ENCODE measurements around the gene CACNA1F.

Gene CACNA1F

DNA sequence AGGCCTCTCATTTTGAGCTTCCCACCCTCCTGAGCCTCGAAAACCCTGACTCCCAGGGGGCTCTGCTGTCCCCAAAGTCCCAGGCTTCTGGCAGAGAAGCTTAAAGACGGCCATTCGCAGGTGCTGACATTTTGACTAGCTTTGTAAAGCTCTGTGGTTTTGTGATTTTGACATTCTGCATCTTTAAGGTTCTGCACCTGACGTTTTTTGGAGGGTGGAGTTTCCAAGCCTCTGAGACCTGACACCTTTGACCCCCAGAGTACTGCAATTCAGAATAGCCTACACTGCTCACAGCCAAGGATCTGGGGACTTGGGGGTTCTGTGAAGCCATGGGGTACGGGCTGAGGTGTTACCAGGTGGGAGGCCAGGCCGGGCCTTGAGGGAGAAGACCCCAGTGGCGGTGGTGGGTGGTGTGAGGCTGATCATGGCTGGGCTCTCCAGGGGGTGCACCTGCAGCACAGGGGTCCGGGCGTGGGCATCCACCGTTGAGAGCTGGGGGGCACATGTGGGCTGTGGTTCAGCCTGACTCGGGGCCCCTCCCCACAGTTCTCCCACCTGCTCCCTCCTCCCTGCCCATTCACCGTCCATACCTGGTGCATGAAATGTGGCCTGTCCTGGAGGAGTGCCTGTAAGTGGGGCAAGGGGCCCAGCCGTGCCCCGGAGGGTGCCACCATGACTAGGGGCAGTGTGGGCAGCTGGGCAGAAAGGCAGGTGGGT lies 24.1 kb upstream of the CACNA1F start:
- no peak for DNase-seq

GRCh38 chrX:49256268-49256995 lies 23.3 kb upstream of the CACNA1F start:
- DNase-seq, result no peak

DNA sequence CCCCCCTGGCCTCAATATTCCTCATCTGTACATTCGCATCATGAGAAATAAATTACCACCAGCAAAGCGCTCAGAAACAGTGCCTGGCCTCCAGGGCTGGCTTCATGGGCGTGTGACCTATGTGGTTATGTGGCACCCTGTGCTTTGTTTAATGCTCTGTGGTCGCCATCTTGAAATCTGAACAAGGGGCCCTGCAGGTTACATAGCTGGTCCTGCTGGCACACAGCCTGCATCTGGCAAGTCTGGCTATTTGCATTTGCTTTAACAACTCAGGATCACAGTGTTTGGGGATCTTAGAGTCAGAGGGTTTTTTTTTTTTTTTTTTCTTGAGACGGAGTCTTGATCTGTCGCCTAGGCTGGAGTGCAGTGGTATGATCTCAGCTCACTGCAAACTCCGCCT lies 21.5 kb upstream of the CACNA1F start:
- no peak for DNase-seq

- no peak for DNase-seq
These were observed 18.2 kb upstream of the CACNA1F start for GRCh38 chrX:49251325-49251724.

- no peak for DNase-seq
These were observed 17.4 kb upstream of the CACNA1F start for GRCh38 chrX:49250578-49250977.

DNA sequence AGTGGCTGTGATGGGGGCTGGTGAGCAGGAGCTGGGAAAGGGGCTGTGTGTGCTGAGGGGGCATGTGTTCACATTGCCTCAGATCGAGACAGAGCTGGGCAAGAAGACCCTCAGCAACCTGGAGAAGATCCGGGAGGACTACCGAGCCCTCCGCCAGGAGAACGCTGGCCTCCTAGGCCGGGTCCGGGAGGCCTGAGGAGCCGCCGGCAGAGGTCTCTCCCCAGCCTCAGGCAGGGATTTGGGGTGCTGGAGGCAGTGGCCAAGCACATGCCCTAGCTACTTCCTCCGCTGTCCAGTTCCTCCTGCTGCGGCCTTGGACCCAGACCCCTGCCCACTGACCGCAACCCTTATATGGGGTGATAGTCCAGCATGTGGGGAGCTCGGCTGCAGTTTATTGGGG lies 16.9 kb upstream of the CACNA1F start:
- no peak for DNase-seq

DNA sequence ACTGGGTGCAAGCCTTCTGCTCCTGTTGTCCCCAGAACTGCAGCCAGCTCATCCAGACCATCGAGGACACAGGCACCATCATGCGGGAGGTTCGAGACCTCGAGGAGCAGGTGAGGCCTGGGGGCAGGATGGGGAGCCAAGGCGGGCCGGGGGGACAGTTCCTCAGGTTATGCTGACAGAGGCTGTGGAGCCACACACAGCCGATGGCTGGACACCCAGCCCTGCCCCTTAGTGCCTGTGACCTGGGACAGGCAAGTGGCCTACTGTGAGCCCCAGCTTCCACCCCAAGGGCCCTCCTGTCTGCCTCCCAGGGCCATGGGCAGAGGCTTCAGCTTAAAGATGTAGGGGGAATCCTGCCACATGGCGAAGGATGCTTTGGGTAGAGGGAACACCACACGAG lies 16.5 kb upstream of the CACNA1F start:
- no peak for DNase-seq

DNA sequence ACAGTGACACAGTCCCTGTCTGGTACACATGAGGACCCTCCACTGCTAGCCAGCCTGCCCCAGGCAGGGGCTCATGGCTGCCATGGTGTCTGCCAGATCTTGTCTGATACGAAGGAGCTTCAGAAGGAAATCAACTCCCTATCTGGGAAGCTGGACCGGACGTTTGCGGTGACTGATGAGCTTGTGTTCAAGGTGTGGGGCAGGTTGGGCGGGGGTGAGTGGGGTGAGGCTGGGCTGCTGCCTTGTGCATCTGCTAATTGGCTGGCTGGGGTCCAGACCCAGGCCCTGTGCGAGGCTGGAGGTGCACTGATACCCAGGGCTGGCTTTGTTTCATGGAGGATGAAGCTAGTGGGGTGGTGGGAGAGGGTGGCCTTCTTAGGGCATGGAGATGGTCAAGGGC lies 15.9 kb upstream of the CACNA1F start:
- no peak for DNase-seq

DNA sequence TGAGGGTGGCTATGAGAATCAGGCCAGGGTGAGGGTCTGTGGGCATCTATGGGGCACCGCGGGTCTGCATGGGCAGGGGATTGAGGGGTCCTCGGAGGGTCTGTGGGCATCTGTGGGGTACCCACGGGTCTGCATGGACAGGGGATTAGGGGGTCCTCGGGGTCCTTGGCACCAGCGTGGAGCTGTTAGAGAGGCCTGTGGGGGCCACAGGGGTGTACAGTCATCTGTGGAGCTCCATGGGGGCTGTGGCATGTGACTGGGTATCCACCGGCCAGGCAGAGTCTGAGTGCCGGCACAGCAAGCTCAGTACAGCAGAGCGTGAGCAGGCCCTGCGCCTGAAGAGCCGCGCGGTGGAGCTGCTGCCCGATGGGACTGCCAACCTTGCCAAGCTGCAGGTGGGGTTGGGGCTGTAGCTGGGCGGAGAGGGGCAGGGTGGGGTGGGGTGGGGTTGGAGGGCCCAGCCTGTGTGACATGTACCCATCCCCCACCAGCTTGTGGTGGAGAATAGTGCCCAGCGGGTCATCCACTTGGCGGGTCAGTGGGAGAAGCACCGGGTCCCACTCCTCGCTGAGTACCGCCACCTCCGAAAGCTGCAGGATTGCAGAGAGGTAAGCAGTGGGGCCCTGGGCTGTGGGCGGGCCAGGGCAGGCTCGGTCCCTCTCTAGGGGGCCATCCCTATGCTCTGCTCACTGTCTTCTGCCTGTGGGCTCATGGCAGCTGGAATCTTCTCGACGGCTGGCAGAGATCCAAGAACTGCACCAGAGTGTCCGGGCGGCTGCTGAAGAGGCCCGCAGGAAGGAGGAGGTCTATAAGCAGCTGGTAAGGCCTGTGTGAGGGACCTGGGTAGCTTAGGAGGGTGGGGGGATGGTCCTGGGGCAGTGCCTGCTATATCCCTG lies 15.0 kb upstream of the CACNA1F start:
- no peak for DNase-seq

DNA sequence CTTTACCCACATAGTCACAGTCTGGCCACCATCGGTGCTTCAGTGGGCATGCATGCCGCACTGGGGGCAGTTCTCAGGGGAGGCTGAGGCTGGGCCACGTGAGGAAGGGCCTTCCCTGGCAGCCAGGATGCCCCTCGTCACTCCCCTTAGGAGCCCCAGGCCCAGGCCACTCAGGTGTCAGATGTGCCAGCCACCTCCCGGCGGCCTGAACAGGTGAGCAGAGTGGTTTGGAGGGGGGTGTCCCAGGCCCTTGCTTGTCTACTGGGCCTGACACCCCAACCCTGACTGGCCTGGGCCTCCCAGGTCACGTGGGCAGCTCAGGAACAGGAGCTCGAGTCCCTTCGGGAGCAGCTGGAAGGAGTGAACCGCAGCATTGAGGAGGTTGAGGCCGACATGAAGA lies 14.2 kb upstream of the CACNA1F start:
- DNase-seq, result no peak

GRCh38 chrX:49246541-49246940 lies 13.4 kb upstream of the CACNA1F start:
- DNase-seq, result no peak

- no peak for DNase-seq
These were observed 11.1 kb upstream of the CACNA1F start for GRCh38 chrX:49244207-49244606.

GRCh38 chrX:49243166-49243565 lies 10.0 kb upstream of the CACNA1F start:
- no peak for DNase-seq

DNA sequence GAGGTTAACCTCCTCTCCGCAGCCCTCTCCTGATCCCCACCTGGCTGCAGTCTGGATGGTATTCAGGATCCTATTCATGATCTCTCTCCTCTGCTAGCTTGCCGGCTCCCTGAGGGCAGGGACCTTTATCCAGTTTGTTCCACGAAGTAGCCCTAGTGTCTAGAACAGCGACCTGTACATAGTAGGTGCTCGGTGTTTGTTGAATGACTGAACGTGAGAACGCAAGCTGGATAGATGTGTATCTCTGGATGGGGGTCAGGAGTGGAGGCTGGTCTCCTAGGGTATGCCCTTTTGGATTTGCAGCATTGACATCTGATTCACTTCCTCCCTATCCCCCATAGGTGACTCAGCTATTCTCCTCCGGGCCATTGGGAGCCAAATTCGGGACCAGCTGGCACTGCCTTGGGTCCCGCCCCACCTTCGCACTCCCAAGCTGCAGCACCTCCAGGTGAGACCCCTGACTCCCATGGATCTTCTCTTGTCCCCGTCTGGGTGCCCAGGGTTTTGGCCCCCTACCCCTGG lies 9.5 kb upstream of the CACNA1F start:
- peak; percentile 6 for DNase-seq

DNA sequence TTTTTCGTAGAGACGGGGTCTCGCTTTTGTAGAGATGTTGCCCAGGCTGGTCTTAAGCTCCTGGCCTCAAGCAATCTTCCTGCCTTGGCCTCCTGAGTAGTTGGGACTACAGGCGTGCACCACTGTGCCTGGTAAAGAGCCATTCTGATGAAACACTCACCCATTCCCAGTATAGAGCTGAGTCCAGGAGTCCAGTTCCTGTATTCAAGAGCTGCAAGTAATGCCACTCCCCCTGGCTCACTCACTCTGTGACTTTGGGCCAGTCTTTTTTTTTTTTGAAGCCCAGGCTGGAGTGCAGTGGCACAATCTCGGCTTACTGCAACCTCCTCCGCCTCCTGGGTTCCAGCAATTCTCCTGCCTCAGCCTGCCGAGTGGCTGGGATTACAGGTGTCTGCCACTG lies 5.6 kb upstream of the CACNA1F start:
- no peak for DNase-seq

GRCh38 chrX:49237060-49237459 lies 3.9 kb upstream of the CACNA1F start:
- DNase-seq, result no peak

DNA sequence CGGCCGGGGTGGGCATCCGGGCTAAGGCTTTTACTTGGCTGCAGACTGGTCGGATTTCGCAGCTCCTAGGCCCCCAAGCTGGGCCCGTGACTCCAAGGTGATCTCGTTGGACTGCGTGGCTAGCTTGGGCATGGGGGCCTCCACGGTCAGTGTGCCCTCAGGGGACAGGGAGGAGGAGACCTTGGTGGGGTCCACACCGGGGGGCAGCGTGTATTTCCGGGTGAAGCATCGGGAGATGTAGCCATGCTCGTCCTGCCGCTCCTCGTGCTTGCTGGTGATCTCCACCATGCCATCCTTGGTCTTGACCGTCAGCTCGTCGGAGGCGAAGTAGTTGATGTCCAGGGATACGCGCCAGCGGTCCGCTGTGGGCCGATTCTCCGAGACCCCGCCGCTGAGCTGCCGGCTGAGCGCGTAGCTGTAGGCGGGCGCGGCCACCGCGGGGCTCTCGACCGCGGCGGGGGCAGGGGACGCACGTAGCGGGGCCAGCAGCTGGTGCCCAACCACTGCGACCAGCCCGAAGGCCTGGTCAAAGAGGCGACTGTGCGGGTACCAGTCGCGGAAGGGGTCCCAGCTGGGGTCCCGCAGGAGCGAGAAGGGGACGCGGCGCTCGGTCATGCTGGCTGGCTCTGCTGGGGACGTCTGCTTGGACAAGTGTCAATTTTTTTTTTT lies 881 bp upstream of the CACNA1F start:
- DNase-seq, result no peak

DNA sequence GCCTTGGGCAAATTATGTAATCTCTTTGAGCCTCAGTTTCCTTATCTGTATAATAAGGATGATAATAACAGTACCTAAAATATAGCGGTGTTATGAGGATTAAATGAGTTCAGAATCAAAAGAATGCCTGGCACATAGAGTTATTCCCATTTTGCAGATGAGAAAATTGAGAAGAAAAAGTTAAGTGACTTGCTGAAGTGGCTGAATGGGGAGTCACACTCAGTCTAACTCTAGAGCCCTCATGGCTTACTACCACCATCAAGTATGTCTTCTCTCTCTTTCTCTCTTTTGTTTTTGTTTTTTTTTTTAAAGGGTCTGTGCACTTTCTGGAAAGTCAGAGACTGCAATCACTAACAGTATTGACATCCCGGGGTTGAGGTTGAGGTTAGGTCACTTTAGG lies 615 bp downstream of the CACNA1F start:
- DNase-seq, result no peak

DNA sequence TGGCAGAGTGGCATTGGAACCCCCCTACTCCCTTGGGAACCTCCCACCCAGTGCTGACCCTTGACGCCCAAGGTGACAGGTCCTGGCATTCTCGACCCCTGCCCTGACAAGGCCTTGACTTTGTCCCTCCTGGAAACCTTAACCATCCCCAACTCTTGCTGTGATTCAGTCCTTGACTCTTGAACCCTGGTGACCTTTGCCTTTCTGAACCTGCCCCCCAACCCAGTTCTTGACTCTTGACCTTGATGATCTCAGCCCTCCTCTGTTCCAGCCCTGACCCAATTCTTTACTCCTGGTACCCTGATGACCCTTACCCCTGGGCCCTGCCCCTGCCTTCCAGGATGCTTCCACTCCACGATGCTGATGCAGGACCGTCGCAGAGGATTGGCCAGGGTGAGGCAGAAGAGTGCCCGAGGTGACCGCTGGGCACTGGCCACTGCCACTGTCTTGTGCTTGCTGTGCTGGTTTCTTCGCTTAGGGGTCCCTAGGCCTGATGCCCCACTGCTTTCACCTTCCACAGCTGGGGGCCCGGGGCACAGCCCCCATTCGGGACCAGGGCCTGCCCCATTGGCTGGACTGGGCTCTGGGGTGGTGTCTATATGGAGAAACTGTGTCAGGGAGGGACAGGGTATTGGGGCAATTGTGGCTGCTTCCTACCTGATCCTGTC lies 1.7 kb downstream of the CACNA1F start:
- DNase-seq, result no peak

GRCh38 chrX:49230500-49231232 lies 2.5 kb downstream of the CACNA1F start:
- no peak for DNase-seq

- no peak for DNase-seq
These were observed 5.0 kb downstream of the CACNA1F start for GRCh38 chrX:49228185-49228584.

DNA sequence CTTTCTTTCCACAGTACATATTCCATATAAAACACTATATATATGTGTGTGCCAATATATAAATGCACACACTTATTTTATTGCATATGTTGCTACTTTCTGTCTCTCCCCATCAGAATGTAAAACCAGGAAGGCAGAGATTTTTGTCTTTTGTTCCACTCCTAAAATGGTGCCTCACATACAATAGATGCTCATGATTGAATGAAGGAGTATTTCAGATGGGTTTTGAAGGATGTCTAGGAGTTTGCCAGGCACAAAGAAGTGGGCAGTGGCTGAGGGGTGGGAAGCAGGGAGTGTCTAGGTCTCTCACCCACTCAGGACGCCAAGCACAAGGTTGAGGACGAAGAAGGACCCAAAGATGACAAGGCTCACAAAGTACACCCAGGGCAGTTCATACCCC lies 5.4 kb downstream of the CACNA1F start:
- DNase-seq, result no peak

All from HCEC 1CT (cell line).